Lower leg skin (tissue), 4 donors: ENCODE data around the gene CDC25C. TPM values are rescaled to one million over a fixed set of nuclear protein-coding genes. Genes with fewer than 3 reads are reported as not detected.
A peak's percentile ranks its signal among the peaks of the same experiment; 100 is the strongest.

Experiments
- DNase-seq, 2 donors: peaks; one replicate each; pipeline ENCODE4 v3.0.0-alpha.2; 2019; ENCODE audit warnings: low spot score in 2 of 2
- H3K4me3 ChIP-seq: fragments of 200-600 bp; sonication (generic); 2 replicates; pipeline ENCODE4 v1.5.1; 2017; ENCODE audit warnings: mild to moderate bottlenecking, low read depth; ENCODE audit not compliant: poor library complexity, severe bottlenecking
- POLR2A ChIP-seq, 2 donors: fragments of 450-650 bp; IDR thresholded peaks; one replicate each; pipeline ENCODE4 v1.6.1; 2016 to 2017; ENCODE audit warnings: antibody characterized with exemption in 2 of 2, mild to moderate bottlenecking in 1 of 2, moderate library complexity in 1 of 2
- whole genome bisulfite sequencing, 2 donors: methylation state at CpG; one replicate each; pipeline ENCODE4 v1.1.5; 2018; 5-methylcytosine and 5-hydroxymethylcytosine counted together
- intact Hi-C: fragments of 100-400 bp; cut with DNase I; formaldehyde crosslinking; loops from one replicate; pipeline ENCODE4 v1.15.0; 2023; ENCODE audit warnings: low total_unique reads
- total RNA-seq, 4 donors: library from RNA; depleted of rRNA; stranded (reverse); fragments of >200 nt; gene quantifications; one replicate each; pipeline ENCODE4 v1.1.0, GENCODE V29; 2016
- TF ChIP-seq, protein P1 (sequence below), 3 donors: fragments of 450-650 bp; IDR thresholded peaks; one replicate each; pipeline ENCODE4 v1.5.1; 2016; ENCODE audit warnings: antibody characterized with exemption in 3 of 3, mild to moderate bottlenecking in 3 of 3, moderate library complexity in 2 of 3

The CDC25C gene
- total RNA-seq = 1 to 10 TPM in 1 of 4 donors, under 1 TPM in 2, not detected in 1; 0.34 to 1.4 (median 0.69) TPM

- DNase-seq = peak; percentile 99
- intact Hi-C loops = no loop called here
- WGBS, 2 donors = 0 to 1% methylated on average over 55 of the region's 55 CpGs
- peak within 1 kb of the TSS; percentile 26 for H3K4me3 ChIP-seq
- no peak for TF ChIP-seq POLR2A (IDR thresholded peaks at IDR 0.05)
- TF ChIP-seq, protein P1, sequence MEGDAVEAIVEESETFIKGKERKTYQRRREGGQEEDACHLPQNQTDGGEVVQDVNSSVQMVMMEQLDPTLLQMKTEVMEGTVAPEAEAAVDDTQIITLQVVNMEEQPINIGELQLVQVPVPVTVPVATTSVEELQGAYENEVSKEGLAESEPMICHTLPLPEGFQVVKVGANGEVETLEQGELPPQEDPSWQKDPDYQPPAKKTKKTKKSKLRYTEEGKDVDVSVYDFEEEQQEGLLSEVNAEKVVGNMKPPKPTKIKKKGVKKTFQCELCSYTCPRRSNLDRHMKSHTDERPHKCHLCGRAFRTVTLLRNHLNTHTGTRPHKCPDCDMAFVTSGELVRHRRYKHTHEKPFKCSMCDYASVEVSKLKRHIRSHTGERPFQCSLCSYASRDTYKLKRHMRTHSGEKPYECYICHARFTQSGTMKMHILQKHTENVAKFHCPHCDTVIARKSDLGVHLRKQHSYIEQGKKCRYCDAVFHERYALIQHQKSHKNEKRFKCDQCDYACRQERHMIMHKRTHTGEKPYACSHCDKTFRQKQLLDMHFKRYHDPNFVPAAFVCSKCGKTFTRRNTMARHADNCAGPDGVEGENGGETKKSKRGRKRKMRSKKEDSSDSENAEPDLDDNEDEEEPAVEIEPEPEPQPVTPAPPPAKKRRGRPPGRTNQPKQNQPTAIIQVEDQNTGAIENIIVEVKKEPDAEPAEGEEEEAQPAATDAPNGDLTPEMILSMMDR (IDR thresholded peaks at IDR 0.05) = no peak
Observed at GRCh38 chr5:138331449-138332368, at the start of gene CDC25C. Gene CDC25C, minus strand, starts transcription at chr5:138331804. Its CDS starts 624 bp downstream, at chr5:138331180.

DNA sequence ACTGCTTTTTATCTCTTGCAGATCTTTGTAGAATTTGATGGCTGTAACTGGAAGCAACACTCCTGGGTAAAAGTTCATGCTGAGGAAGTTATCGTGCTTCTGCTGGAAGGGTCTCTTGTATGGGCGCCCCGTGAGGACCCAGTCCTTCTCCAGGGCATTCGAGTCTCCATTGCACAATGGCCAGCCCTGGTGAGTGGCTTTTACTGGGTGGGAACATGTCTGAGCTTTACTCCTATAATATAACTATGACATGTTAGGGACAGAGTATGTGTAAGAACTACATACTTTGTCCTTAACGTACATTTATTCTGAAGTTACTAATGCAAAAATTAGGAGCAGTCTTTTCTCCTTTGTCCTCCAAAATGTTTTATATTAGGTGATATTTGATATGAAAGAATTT, 41.0 kb upstream of the CDC25C start:
- DNase-seq = no peak
- WGBS, 2 donors = 77 to 79% methylated on average over 5 of the region's 5 CpGs
- no peak overlapping the region for H3K4me3 ChIP-seq
- intact Hi-C loops = no loop called here
- TF ChIP-seq, protein P1 (IDR thresholded peaks at IDR 0.05) = no peak
- no peak for TF ChIP-seq POLR2A (IDR thresholded peaks at IDR 0.05)

DNA sequence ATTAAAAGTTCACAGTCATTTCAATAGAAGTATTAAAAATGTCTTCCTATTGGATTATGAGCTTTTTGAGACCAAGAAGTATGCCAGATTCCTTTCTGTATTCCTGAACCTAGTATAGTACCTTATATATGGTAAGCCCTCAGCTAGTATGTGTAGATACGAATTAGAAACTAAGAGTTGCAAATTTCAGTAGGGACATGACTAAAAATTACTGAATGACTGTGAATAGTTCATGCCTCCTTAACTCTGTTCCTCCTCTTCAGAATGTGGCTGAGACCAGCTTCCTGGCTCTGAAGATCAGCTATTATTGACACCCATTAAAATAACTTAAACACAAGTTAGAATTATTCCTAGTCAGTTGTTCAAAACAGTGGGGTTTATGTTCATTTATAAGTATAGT, 40.6 kb upstream of the CDC25C start:
- 76% methylated on average over 1 of the region's 1 CpG for WGBS, 2 donors
- intact Hi-C loops = no loop called here
- no peak overlapping the region for H3K4me3 ChIP-seq
- DNase-seq = no peak
- TF ChIP-seq POLR2A (IDR thresholded peaks at IDR 0.05) = no peak
- TF ChIP-seq, protein P1 (IDR thresholded peaks at IDR 0.05) = no peak

DNA sequence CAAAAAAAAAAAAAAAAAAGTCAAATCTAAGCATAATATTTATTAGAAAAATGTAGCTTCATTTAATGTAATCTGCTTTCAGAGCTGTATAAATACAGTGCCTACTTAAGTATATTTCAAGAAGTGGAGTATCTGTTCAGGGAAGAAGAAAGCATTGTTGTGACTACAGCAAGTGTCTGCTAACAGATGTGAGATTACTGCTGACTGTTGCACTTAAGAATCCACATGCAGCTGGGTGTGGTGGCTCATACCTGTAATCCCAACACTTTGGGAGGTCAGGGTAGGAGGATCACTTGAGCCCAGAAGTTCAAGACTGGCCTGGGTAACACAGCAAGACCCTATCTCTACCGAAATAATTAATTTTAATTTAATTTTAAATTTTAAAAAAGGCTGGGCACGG, 39.9 kb upstream of the CDC25C start:
- TF ChIP-seq, protein P1 (IDR thresholded peaks at IDR 0.05) = no peak
- TF ChIP-seq POLR2A (IDR thresholded peaks at IDR 0.05) = no peak
- 92 to 97% methylated on average over 2 of the region's 2 CpGs for WGBS, 2 donors
- no peak for DNase-seq
- no peak overlapping the region for H3K4me3 ChIP-seq
- intact Hi-C loops = no loop called here

- TF ChIP-seq, protein P1 (IDR thresholded peaks at IDR 0.05) = no peak
- no peak for TF ChIP-seq POLR2A (IDR thresholded peaks at IDR 0.05)
- DNase-seq = no peak
- 68 to 71% methylated on average over 3 of the region's 3 CpGs for WGBS, 2 donors
- no peak overlapping the region for H3K4me3 ChIP-seq
- intact Hi-C loops = no loop called here
Observed at GRCh38 chr5:138370537-138370936, 38.9 kb upstream of the CDC25C start.
